GM21786 (cell line): Measurements from ENCODE around the gene ADGRL3.

Experiments
- ATAC-seq: cut with Tn5 transposase; IDR thresholded peaks from one replicate; pipeline ENCODE4 v1.9.1; 2021; ENCODE audit not compliant: unreplicated experiment

ADGRL3 gene

DNA sequence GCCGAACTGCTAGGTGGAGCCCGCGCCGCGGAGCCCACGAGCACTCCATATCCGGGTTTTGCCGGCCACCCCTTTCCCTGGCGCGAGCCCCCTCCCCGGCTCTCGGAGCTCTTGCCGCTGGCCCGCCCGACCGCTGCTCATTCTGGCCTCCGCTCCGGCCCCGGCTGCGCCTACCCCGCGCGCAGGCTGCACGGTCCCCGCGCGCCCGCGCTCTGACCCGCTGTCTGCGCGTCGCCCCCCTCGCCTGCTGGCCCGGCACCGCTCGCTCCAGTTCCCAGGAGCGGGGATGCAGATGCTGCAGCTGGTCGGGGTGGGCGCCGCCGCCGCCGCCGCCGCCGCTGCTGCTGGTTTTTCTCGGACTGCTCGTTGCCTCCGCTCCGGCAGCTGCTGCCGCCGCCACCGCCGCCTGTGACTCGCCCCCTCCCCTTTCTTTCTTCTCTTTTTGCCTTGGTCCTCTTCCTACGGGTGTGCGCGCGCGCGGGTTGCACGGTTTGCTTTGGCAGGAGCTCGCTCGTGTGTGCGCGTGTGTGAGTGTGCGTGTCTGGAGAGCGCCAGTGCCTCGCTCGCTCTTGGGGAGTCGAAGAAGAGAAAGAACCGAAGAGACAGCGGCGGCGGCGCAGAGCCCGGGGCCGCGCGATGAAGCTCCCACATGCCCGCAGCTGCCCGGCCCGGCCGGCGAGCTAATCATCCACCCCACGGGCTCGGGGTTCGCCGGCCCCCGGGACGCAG, at the start of gene ADGRL3:
Gene ADGRL3 (plus strand): TSS at position 140 of the 729 bp plus-strand sequence.
- no peak for ATAC-seq

DNA sequence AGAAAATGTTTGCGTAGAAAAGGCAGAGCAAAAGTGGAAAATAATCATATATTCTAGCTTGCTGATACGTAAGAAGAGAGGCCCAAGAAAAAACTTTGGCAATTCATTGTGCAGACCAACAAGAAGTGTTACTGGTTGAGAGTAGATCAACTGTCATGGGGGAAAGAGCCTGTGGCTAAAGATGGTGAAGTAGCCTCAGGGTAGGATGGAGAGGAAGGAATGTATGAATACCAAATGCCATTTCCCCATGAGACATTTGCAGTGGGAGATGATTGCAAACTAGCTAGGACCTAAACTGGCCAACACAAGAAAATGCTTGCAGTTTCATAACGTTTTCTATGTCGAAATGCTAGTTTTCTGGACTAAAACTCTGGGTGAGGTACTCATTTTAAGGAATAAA, 47.7 kb upstream of the ADGRL3 start:
- ATAC-seq, result no peak

DNA sequence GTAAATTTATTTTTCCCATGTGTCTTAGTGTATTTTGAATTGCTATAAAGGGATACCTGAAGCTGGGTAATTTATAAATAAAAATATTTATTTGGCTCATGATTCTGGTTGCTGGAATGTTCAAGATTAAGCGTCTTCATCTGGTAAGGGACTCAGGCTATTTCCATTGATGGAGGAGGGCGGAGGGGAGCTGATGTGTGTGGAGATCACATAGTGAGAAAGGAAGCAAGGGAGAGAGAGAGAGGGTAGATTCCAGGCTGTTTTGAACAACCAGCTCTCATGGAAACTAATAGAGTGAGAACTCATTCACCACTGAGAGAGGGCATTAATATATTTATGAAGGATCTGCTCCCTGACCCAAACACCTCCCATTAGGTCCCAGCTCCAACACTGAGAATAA, 39.6 kb upstream of the ADGRL3 start:
- ATAC-seq, result no peak

DNA sequence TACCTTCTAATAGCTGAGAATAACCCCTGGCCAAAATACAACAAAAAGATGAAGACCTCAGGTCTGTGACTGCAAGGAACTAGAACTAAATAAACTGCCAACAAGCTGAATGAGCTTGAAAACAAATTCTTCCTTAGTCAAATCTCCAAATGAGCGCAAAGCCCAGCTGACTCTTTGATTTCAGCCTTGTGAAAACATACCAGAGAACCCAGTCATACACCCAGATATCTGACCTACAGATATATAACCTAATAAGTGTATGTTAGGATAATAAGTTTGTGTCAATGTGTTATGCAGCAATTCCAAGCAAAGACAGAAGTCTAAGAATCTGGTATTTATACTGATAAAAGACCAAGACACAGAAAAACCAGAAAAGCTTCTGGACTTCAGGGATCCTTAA, 38.0 kb upstream of the ADGRL3 start:
- no peak for ATAC-seq

DNA sequence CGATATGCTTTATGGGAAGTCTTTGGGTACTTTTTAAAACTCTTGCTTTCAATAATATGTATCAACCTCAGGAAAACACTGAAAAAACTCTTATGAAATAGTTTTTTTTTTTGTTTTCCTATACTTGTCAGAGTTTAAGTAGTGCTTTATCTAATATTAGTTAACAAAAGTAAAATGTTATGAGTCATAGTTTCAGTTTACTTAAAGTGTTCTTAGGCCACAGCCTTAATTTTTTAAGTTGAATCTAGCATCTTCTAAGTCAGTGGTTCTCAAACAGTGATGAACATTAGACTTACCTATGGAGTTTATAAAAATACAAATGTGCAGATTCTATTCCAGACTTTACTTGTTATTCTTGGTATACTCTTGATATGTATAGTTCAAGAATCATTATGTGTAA, 26.3 kb upstream of the ADGRL3 start:
- no peak for ATAC-seq

DNA sequence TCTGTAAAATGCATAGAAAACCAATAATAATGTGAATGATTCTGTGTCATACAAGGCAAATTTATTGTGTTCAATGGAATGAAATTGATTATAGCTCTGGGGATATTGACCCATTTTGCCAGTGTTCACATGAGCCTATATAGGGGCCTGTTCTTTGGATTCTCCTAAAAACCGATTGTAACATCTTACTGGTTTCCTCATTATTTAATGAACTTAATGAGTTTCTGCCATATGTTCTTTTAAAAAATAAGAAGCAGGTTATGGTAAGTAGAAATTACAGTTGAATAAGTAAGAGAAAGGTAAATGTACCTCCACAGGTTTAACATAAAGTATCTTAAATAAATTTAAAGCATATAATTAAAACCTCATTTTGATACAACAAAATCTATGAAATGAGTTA, 24.6 kb upstream of the ADGRL3 start:
- ATAC-seq, result no peak

DNA sequence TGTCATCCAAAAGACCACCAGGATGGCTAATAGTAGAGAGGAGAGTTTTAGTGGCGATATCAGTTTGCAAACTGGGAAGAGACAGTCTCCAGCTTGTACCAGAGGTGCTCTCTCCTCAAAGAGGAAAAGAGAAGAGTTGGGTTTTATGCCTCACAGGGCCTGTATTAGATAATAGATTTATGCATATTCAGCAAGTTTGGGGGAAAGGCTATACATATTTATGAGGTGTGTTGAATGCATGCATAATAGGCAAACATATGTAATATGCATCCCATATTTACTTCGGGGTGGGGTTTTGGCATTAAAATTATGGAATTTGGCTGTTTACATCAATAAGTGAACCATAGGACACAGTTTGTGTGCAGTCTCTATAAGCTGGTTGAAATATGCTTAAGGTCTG, 22.8 kb upstream of the ADGRL3 start:
- ATAC-seq, result no peak

DNA sequence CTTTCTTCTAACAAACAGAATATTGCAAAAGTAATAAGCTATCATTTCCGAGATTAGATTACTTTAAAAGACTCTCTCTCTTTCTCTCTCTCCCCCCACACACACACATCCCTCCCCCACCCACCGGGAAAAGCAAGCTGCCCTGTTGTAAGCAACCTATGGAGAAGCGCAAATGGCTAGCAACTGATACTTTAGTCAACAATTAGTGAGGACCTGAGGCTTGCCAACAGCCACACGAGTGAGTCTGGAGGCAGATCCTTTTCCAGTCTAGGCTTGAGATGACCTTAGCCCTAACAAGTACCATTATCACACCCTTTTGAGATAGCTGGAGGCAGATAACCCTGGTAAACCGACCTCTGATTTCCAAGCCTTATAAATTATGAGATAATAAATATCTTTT, 19.7 kb upstream of the ADGRL3 start:
- ATAC-seq, result no peak

DNA sequence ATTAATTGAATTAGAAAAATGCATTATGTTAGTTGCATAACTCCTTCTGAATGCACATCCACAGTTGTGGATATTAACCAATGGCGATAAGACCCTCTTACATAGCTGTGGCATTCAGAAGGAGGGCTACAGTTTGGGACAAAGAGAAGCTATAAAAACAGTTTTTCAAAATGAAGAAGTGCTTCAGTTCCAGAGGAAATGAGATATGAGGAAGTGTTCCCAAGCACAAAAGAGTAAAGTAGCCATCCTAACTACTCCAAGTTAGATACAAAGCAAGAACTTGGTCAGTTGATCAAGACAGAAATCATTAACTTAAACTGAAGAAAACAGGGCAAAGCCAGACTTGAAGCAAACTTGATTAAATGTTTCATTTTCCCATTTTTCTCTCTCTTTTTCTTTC, 17.2 kb upstream of the ADGRL3 start:
- ATAC-seq, result no peak

DNA sequence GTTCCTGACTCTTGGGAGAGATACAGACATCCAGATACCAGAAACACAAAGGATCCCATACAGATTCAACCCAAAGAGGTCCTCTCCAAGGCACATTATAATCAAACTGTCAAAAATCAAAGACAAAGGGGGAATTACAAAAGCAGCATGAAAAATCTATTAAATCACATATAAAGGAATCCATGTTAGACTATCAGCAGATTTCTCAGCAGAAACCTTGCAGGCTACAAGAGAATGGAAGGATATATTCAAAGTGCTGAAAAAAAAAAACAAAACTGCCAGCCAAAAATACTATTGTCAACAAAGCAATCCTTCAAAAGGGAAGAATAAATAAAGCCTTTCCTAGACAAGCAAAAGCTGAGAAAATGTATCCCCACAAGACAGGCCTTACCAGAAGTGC, 14.8 kb upstream of the ADGRL3 start:
- ATAC-seq, result no peak

DNA sequence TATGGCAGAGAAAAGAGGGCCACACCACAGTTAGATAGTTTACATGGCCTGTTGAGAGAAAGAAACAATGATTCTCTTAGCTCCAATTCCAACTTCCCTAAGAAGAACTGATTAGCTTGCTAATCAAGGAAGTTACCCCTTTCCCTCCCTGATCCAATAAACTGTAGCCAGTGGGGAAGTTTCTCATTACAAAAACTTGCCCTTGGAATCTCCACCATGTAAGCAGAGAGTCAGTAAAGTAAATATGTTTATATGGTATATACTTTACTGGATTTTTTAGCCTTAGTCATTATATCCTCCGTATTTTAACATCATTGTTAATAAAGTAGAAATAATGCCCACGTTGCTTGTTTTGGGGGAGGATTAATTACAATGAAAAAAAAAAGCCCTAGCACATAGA, 7.7 kb upstream of the ADGRL3 start:
- no peak for ATAC-seq

DNA sequence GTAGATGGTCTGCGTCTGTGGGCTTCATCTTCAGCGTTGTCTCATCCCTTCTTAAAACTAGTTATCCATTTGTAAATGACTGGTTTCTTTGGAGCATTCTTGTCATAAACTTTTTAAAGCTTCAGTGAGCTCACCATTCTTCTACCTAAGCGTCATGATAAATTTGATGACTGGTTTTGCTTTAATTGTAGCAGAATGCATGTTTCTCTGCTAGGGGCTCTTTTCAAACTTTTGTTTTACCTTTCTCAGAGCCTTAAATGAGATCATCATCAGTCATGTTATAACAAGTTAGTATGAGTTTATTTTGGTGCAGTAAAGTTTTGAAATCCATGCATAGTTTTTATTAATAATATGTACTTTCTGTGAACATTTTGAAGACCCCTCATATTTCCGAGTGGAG, 6.3 kb upstream of the ADGRL3 start:
- ATAC-seq, result no peak

DNA sequence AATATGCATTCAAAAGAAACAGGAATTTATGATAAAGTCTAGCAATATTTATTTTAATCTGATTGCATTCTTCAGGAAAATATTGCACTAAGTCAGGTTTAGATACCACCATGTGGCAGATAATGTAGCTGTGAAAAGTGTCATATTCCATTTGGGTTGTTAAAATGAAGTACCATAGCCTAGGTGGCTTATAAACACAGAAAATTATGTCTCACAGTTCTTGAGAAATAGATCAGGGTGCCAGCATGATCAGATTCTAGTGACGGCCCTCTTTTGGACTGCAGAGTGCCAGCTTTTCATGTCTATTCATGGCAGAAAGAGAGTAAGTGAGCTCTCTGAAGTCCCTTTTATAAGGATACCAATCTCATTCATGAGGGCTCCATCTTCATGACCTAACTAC, 5.6 kb upstream of the ADGRL3 start:
- no peak for ATAC-seq

DNA sequence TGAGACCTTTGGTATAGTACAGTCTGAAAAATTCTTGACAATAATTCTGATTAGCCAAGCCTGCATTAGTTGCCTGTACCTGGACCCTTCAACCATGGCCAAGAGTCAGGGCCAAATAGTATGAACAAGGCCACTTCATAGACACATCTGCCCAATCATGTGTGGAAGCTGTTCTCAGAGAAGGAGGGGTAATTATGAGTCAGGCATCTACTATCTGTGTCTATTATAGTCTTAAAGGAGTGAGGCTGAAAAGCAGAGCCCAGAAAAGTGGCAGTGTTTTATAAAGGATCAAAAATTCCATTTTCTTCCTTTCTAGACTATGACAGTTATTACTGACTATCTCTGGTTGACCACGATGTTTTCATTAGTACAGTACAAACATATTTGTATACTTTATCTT, 5.0 kb upstream of the ADGRL3 start:
- ATAC-seq, result no peak

DNA sequence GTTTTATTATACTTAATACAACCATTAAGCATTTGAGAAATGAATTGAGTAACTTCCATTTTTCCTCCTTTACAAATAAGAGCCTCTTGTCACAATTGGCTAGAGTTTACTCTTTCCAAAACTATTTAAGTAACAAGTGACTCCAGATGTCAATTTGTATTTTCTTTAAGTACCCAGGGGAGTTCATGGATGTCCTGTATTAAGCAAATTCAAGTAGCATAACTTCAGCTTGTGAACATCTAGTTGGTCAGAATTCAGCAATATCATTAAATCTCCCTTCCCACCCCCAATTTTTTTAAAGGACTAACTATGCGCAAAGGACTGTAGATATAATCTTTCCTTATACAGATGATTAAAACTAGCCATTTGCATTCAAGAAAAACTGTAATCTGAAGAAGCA, 1.4 kb upstream of the ADGRL3 start:
- no peak for ATAC-seq

DNA sequence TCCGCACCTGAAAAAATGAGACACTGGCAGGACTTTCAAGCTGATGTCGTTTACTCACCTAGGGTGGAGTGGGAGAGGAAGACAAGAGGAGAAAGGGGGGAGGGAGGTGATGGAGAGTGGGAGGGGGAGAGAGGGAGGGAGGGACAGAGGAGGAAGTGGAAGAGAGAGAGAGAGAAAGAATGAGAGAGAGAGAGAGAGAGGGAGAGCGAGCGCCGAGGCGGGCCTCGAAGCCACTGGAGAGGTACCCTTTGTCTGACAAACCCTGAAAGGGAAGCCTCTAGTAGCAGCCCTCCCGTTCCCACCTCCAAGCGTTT, 296 bp upstream of the ADGRL3 start:
- no peak for ATAC-seq

DNA sequence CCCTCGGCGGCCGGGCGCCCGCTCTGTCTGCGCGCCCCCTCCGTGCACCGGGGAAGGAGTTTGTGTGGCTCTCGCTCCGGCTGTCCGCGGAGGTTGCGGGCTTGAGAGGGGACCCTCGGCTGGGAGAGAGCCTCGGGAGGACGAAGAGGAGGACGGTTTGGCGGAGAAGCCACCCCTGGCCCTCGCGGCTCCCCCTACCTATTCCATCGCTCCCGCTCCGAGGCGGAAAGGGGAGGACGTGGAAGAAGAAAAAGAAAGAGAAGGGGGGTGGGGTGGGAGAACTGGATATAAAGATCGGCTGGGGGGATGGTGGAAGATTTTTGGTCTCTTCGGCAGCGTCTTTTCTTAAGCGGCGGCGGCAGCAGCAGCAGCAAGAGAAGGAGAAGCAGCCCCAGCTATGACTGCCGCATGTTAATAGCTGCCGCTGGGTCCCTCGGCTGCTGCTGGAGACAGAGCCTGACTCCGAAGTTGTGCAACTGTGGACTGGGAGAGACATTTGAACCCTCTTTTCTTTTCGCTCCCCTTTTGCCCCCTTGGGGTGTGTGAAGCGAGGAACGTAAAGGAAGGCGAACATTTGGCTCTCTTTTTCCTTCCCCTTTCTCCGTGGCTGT, 895 bp downstream of the ADGRL3 start:
- ATAC-seq, result no peak

DNA sequence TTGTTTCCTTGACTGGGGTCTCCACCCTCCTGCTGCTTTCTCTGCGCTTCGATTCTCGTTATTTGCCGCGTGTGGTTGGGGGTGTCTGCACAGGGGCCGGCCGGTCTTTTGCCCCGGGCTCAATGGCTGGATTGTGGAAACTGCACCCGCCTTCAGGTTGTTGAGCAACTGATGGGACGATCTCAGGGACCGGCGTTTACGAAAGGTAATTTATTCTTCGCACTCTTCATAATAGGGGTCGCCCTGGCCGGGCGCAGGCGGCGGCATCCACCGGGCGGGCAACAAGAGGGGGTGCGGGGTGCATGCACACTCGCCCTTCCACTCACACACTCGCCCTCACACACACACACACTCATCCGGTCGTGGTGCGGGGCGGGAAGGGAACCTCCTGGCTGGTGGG, 1.4 kb downstream of the ADGRL3 start:
- ATAC-seq, result no peak

DNA sequence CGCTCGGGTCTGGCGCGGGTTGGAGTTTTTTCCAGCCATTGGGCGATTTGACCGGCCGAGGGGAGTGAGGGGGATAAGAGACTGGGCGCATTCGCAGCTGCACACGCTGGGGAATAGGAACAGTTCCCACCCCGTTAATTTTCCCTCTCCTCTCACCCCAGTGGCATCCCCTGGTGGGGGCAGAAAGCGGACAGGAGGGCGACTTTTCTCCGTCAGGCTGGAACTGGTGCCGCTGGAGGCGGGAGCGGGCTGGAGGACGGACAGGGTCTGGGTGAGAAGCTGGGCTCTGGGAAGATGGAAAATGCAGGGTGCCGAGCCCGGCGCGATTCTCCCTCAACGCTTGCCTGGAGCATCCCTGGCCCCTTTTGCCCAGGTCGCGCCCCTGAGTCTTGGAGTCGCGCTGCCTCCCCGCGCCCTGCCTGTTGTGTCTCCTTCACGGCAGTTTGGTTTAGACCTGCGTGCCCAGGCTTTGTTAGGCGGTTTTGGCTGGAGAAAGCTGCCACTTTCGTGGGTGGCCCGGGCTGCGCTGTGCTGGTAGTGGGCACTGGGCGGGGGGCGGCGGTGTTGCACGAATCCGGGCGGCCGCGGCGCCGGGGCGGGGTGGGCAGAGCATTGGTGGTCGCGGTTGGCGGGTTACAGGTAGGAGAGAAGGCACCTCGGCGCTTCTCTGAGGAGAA, 2.0 kb downstream of the ADGRL3 start:
- no peak for ATAC-seq

DNA sequence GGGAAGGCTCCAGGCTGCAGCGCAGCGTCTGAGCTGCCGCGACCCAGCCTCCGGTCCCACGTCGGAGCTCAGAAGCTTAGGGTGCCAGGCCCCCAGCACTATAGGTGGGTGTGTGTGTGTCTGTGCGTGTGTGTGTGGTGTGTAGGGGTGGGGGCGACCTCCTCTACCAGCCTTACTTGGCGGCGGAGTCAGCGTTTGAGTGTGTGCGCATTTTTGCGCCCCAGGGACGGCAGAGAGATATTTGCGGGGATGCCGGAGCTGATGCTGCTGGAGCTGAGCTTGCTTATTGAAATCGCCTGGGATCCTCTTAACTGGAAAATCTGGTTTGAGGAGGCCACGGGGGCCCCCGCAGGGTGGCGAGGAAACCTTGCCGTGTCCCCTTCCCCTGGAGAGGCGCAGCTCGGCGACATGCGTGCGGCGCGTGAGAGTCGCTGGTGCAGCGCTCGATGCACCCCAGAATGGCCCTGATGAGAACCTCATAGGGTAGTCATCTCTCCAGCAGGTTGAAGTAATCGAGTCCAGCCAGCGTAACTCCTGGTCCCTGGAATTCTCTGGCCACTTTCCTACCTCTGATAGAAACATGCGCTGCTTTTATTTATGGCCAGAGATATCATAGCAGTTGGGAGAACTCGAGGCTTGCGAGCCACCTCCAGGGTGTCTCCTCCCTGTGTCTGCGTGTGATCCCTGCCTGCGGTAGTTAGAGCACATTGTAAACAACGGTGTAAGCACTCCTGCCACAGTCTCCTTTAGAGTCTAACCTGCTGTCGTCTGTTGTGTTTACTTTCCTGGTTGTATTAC, 2.7 kb downstream of the ADGRL3 start:
- ATAC-seq, result no peak

DNA sequence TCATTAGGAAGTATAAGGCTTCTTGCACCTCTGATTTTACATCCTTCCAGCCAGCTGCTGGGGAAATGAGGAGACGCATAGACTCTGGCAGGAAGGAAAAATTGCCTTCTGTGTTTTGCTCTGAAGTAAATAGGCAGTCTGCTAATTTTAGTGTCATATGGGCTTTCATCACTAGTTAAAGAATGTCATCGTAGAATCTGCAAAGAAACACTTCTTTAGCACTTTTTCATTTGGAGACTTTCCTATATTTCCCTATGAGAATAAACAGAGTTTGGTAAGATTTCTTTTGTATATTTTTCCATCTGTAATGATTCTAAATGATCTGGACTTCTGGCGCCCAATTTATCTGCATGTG, 3.3 kb downstream of the ADGRL3 start:
- ATAC-seq, result no peak
